Hypothalamus (tissue), 51 donors: ENCODE data around the gene TXN2.
A peak's percentile ranks its signal among the peaks of the same experiment; 100 is the strongest.
"Not testable (repeated sequence)": the region's sequence is repeated elsewhere in the genome, so short reads cannot be mapped to it uniquely, and the experiment has no call there.

Source experiments
- DNase-seq, 51 donors: peaks; one replicate each; lab custom pipeline; 2025; lab: John Stamatoyannopoulos, UW

TXN2 gene

GRCh38 chr22:36456464-36456845 is 25.0 kb downstream of the TXN2 start:
- no peak for DNase-seq

GRCh38 chr22:36455571-36456463 is 25.6 kb downstream of the TXN2 start:
- DNase-seq, result no peak

GRCh38 chr22:36454916-36455570 is 26.4 kb downstream of the TXN2 start:
- DNase-seq, result peak in 47 of 51 donors; percentile 15 to 91 (median 71)

GRCh38 chr22:36453855-36454378 is 27.5 kb downstream of the TXN2 start:
- DNase-seq, result no peak

- DNase-seq, result not testable (repeated sequence)
Observed at GRCh38 chr22:36452978-36453607, 28.3 kb downstream of the TXN2 start.

GRCh38 chr22:36452250-36452977 is 29.0 kb downstream of the TXN2 start:
- DNase-seq, result no peak

GRCh38 chr22:36450923-36451322 is 30.5 kb downstream of the TXN2 start:
- not testable (repeated sequence) for DNase-seq

GRCh38 chr22:36449596-36450175 is 31.8 kb downstream of the TXN2 start:
- DNase-seq, result peak in 2 of 51 donors; percentile 15 to 56

- DNase-seq, result no peak
Observed at GRCh38 chr22:36447632-36448031, 33.8 kb downstream of the TXN2 start.

- no peak for DNase-seq
Observed at GRCh38 chr22:36445158-36445668, 36.2 kb downstream of the TXN2 start.

- no peak for DNase-seq
Observed at GRCh38 chr22:36443198-36443770, 38.2 kb downstream of the TXN2 start.

GRCh38 chr22:36442506-36443197 is 38.8 kb downstream of the TXN2 start:
- DNase-seq, result no peak

GRCh38 chr22:36440429-36441002 is 40.9 kb downstream of the TXN2 start:
- DNase-seq, result no peak

GRCh38 chr22:36439481-36440271 is 41.8 kb downstream of the TXN2 start:
- no peak for DNase-seq

GRCh38 chr22:36435516-36436415 is 45.7 kb downstream of the TXN2 start:
- DNase-seq, result no peak

GRCh38 chr22:36433318-36434231 is 47.9 kb downstream of the TXN2 start:
- no peak for DNase-seq
